Erythroblast (primary cell): Measurements from ENCODE around the gene FDX2.

Experiments used
- GATA1 ChIP-seq: IDR thresholded peaks from 2 replicates; pipeline ENCODE4 v1.6.1; 2011; ENCODE audit warnings: low read depth, mild to moderate bottlenecking, control low read depth, low read length, moderate library complexity
- POLR2A ChIP-seq: IDR thresholded peaks from 2 replicates; pipeline ENCODE4 v1.6.1; 2011; ENCODE audit warnings: mild to moderate bottlenecking, low read length

DNA sequence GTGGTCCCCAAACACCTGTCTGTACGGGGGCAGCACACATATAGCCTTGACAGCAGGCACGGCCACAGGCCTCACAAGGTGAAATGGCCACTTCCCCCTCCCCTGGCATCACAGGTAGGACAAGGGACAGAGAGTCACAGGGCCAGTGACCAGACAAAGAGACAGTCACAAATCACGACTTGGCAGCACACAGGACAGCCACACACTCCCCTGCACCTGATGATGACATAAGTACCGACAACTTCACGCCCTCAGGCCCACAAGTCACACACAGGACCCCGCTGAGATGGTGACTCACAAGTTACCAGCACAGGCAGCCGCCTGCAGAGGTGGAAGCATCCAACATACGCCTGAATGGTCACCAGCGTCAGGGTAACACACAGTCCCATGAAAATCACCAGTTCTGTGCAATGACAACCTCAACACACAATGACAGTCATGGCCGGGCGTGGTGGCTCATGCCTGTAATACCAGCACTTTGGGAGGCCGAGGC, 48.0 kb upstream of the FDX2 start:
- TF ChIP-seq POLR2A: no peak
- TF ChIP-seq GATA1: no peak
